Gastroesophageal sphincter (tissue), 4 donors: ENCODE measurements around the gene KLHDC7B. TPM values are rescaled to one million over a fixed set of nuclear protein-coding genes. Genes with fewer than 3 reads are reported as not detected.

Source experiments
- ATAC-seq: fragments of 150-250 bp; one replicate; pipeline ENCODE4 v1.9.1; 2016; ENCODE audit warnings: mild to moderate bottlenecking, moderate library complexity
- H3K27ac ChIP-seq, 4 donors: fragments of 200-600 bp; sonication (generic) in 3 of 4; 1 replicate in 3 of 4; 2 replicates in 1 of 4; pipeline ENCODE4 v1.5.1; 2016 to 2019
- H3K27me3 ChIP-seq: fragments of 200-600 bp; sonication (generic); one replicate; pipeline ENCODE4 v1.5.1; 2019
- H3K36me3 ChIP-seq, 2 donors: fragments of 200-600 bp; sonication (generic); one replicate each; pipeline ENCODE4 v1.5.1; 2019; ENCODE audit warnings: control low read depth in 1 of 2
- H3K4me1 ChIP-seq, 3 donors: fragments of 200-600 bp; sonication (generic); 1 replicate in 2 of 3; 2 replicates in 1 of 3; pipeline ENCODE4 v1.5.1; 2016 to 2019; ENCODE audit warnings: control low read depth in 2 of 3
- H3K4me3 ChIP-seq, 2 donors: fragments of 200-600 bp; sonication (generic); one replicate each; pipeline ENCODE4 v1.5.1; 2019; ENCODE audit warnings: mild to moderate bottlenecking in 1 of 2, moderate library complexity in 1 of 2
- H3K9me3 ChIP-seq, 3 donors: fragments of 200-600 bp; sonication (generic); one replicate each; pipeline ENCODE4 v1.5.1; 2017 to 2019; ENCODE audit warnings: control low read depth in 2 of 3
- CTCF ChIP-seq, 4 experiments: fragments of 200-600 bp in 2 of 4; fragments of 450-650 bp in 2 of 4; sonication (generic) in 1 of 4; IDR thresholded peaks; one replicate each; pipeline ENCODE4 v1.5.1; 2017 to 2019; ENCODE audit warnings: antibody characterized with exemption in 4 of 4, mild to moderate bottlenecking in 2 of 4, moderate library complexity in 2 of 4
- EP300 ChIP-seq: sonication (generic); formaldehyde crosslinking; IDR thresholded peaks from one replicate; pipeline ENCODE4 v1.6.1; 2017; ENCODE audit warnings: antibody characterized with exemption, mild to moderate bottlenecking
- POLR2A ChIP-seq, 2 donors: fragments of 450-650 bp; IDR thresholded peaks; one replicate each; pipeline ENCODE4 v1.6.1; 2017; ENCODE audit warnings: antibody characterized with exemption in 2 of 2, mild to moderate bottlenecking in 2 of 2, moderate library complexity in 1 of 2
- POLR2AphosphoS5 ChIP-seq: sonication (generic); formaldehyde crosslinking; IDR thresholded peaks from one replicate; pipeline ENCODE4 v1.6.1; 2017; ENCODE audit warnings: antibody characterized with exemption
- WGBS, 2 donors: methylation state at CpG; one replicate each; pipeline ENCODE4 v1.1.5; 2018; ENCODE audit warnings: low coverage in 1 of 2; 5-methylcytosine and 5-hydroxymethylcytosine counted together
- total RNA-seq, 4 donors: library from RNA; depleted of rRNA; stranded (reverse); fragments of >200 nt; gene quantifications; one replicate each; pipeline ENCODE4 v1.1.0, GENCODE V29; 2016

The KLHDC7B gene
- total RNA-seq, 4 donors from 2014 or later, result 0.08 to 0.31 (median 0.27) TPM; not detected in 1

DNA sequence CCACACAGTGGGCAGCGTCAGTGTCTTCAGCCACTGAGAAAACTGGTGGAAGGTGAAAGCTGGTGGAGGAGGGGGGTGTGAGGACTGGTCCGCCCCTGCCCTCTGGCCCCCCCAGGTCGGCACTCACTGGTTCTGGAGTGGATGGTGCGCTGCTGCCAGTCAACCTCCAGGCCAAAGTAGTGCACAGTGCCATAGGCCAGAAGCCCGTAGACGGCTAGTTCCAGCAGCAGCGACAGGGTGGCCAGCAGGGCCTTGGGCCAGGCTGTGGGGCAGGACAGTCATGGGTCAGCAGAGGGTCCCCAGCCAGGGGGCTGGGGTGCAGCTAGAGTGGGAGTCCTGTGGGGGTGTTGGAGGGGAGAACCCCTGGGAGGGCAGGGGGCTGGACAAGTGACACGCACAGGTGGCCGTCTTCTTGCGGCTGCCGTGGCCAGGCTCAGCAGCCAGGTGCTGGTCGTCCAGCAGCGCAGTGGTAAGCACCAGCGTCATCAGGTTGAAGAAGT, 40.4 kb upstream of the KLHDC7B start:
- H3K4me3 ChIP-seq, result no peak overlapping the region
- no peaks in the 10 kb centered on the region for H3K9me3 ChIP-seq
- peaks cover 4 to 44% (median 23%) of the 10 kb centered on the region in 3 donors for H3K4me1 ChIP-seq
- ATAC-seq, result no peak
- peaks cover 0 to 42% of the 10 kb centered on the region in 2 donors for H3K36me3 ChIP-seq
- no peak overlapping the region for H3K27ac ChIP-seq
- no CpG with 5 or more reads among the region's 14 CpGs for WGBS, 2 donors
- no peaks in the 10 kb centered on the region for H3K27me3 ChIP-seq
- no peak for TF ChIP-seq POLR2AphosphoS5
- TF ChIP-seq POLR2A (IDR thresholded peaks at IDR 0.05), result no peak
- TF ChIP-seq CTCF (IDR thresholded peaks at IDR 0.05), result no peak
- TF ChIP-seq EP300, result no peak

DNA sequence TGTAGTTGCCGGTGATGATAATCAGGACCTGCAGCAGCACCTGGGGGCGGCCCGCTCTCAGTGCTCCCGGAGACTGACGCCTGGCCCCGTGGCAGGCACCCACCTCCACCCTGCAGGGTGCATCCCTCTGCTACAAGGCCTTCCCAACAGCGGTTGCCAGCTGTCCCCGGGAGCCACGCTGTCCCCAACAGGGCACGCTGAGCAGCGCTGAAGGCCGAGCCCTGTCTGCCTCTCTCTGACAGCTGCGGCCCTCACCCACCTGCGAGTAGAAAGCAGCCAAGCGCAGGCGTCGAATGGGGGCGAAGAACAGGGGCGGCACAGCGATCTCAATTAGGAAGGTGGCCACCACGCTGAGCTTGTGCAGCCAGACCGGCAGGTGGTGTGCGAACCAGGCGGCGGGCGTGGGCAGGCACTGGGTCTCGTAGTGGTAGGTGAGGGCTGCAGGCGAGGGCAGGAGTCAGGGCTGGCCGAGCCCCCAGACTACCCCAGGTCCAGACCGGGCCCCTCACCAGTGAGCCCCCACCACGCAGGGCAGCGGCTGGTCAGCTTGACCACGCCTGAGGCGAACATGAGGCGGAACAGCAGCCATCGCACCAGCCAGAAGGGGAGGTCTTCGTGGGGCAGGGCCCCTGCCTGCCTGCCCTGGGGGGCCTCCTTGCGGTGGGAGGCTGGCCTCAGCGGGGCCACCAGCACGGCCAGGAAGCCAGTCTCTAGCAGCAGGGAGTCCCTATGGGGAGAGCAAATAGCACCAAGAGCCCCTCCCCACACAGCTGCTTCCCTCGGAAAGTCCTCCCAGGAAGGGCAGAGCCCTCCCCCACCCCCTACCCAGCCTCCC, 39.7 kb upstream of the KLHDC7B start:
- Histone ChIP-seq H3K36me3 (peaks cover 0 to 42% of the 10 kb centered on the region in 2 donors), H3K4me1 (peaks cover 4 to 44% (median 23%) of the 10 kb centered on the region in 3 donors), H3K4me3 (peak overlapping the region in 1 of 2 donors; percentile 93), H3K27me3 (no peaks in the 10 kb centered on the region), H3K9me3 (no peaks in the 10 kb centered on the region), H3K27ac (peak overlapping the region in 1 of 4 donors; percentile 91)
- no peak for TF ChIP-seq POLR2A (IDR thresholded peaks at IDR 0.05)
- no peak for ATAC-seq
- WGBS, 2 donors, result 100% methylated on average over 1 of the region's 41 CpGs; no CpG with 5 or more reads in 1 of the 2 donors

DNA sequence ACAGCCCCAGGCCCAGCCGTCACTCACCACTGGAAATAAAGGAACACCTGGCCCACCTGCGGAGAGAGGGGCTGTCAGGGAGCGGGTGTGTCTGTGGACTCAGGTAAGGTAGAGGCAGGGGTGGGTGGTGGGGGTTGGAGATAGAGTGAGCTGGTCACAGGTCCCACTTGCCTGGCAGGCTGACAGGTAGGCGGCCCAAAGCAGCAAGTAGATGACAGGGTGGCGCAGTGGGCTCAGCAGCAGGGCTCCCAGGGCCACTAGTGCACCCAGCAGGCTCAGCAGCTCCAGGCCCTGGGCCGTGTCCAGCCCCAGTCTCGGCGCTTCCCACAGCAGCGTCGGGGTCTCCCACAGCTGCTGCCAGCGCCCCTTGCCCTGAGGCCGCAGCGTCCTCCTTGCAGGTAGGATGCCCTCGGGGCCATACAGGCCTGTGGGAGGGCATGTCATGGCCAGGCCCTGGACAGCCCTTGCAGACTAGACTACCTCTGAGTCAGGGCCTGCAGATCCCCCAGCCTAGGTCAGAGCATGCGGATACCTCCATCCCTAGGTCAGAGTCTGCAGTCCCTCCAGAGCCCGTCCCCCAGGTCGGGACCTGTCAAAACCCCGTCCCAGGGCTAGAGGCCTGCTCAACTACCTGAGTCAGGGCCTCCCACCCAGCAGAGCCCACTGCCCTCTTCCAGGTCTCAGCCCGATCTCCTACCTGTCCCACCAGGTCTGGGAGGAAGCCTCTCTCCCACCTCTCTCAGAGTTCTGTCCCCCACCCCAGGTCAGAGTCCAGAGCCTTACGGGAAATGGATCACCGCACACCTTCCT, 38.9 kb upstream of the KLHDC7B start:
- Histone ChIP-seq H3K27ac (peak overlapping the region; percentile 85 to 97 (median 90)), H3K9me3 (no peaks in the 10 kb centered on the region), H3K27me3 (no peaks in the 10 kb centered on the region), H3K36me3 (peaks cover 0 to 47% of the 10 kb centered on the region in 2 donors), H3K4me3 (peak overlapping the region; percentile 90 to 93), H3K4me1 (peaks cover 4 to 44% (median 23%) of the 10 kb centered on the region in 3 donors)
- TF ChIP-seq POLR2A (IDR thresholded peaks at IDR 0.05), result no peak
- no peak for TF ChIP-seq CTCF (IDR thresholded peaks at IDR 0.05)
- TF ChIP-seq POLR2AphosphoS5, result no peak
- no peak for TF ChIP-seq EP300
- WGBS, 2 donors, result 40% methylated on average over 2 of the region's 21 CpGs; no CpG with 5 or more reads in 1 of the 2 donors
- ATAC-seq, result no peak

- Histone ChIP-seq H3K27ac (peak within 1 kb of the TSS; percentile 94 to 98 (median 96)), H3K4me1 (peaks cover 4 to 44% (median 23%) of the 10 kb centered on the region in 3 donors), H3K27me3 (no peaks in the 10 kb centered on the region), H3K36me3 (peaks cover 0 to 46% of the 10 kb centered on the region in 2 donors), H3K9me3 (no peaks in the 10 kb centered on the region), H3K4me3 (peak within 1 kb of the TSS; percentile 93)
- no CpG with 5 or more reads among the region's 62 CpGs for WGBS, 2 donors
- ATAC-seq, result peak; percentile 83
- TF ChIP-seq POLR2A (IDR thresholded peaks at IDR 0.05), result peak; percentile 47 to 65
- no peak for TF ChIP-seq EP300
- peak; percentile 57 for TF ChIP-seq POLR2AphosphoS5
- TF ChIP-seq CTCF (IDR thresholded peaks at IDR 0.05), result peak in 1 of 4 experiments; percentile 38
Measured at GRCh38 chr22:50507421-50507990, 38.2 kb upstream of the KLHDC7B start, which contains the start of gene LMF2. TSS of gene LMF2 (minus strand) at chr22:50507702. CDS start at chr22:50507675, 27 bp downstream.
